ENCODE data around the gene TBC1D5.

TBC1D5 gene

DNA sequence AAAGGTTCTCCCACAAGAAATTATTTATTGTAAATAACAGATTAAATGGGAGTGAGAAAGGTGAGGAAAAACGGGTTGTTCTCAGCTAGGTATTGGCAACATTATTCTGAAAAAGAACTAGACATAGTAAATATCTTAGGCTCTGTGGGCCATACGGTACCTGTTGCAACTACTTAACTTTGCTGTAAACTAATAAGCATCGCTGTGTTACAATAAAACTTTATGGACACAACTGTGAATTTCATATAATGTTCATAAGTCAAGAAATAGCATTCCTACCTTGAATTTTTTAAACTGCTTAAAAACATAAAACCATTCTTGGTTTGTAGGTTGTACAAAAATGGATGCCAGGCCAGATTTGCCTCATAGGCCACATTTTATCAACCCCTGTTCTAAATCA lies 183.9 kb downstream of the TBC1D5 start:
- no peak for DNase-seq (ENCODE audit: low read depth)
- TF ChIP-seq, protein P1, sequence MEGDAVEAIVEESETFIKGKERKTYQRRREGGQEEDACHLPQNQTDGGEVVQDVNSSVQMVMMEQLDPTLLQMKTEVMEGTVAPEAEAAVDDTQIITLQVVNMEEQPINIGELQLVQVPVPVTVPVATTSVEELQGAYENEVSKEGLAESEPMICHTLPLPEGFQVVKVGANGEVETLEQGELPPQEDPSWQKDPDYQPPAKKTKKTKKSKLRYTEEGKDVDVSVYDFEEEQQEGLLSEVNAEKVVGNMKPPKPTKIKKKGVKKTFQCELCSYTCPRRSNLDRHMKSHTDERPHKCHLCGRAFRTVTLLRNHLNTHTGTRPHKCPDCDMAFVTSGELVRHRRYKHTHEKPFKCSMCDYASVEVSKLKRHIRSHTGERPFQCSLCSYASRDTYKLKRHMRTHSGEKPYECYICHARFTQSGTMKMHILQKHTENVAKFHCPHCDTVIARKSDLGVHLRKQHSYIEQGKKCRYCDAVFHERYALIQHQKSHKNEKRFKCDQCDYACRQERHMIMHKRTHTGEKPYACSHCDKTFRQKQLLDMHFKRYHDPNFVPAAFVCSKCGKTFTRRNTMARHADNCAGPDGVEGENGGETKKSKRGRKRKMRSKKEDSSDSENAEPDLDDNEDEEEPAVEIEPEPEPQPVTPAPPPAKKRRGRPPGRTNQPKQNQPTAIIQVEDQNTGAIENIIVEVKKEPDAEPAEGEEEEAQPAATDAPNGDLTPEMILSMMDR (IDR thresholded peaks at IDR 0.05; ENCODE audit: low read length, missing control alignments), result no peak

DNA sequence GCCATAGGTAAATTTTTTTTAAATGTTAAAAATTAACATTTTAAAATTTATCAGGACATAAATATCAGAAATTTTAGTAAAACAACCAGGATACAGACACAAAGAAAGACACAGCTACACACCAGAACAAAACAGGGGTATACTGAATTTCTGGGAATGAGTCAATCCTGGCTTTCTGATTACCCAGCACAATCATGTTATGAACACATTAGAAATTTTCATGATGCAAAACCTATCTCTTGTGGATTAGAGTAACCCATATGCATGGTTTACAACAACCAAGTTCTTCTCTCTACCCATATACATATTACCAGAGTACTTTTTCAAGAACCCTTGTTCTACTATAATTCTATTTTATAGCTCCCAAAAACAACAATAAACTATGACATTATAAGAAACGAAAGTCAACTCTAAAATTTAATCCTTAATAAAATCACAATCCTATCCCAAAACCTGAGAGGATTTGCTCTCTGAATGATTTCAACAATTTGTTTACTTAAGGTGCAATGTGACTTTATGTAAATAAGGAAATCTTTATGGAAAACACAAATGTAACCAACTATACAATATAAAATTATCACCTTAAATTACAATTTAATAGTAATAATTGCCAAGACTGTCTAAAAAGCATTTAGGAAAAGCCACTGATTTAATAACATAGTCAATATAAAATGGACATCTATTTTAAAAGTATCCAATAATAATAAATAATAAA lies 184.5 kb downstream of the TBC1D5 start:
- H3K4me3 ChIP-seq (replicated peaks; ENCODE audit: low read depth, low read length), result no peak overlapping the region
- TF ChIP-seq, protein P1 (IDR thresholded peaks at IDR 0.05; ENCODE audit: low read length, missing control alignments), result no peak
- no peak for DNase-seq (ENCODE audit: low read depth)

More for the DNA sequence above, 183.9 kb downstream of the TBC1D5 start:
- no peak overlapping the region for H3K4me3 ChIP-seq (replicated peaks; ENCODE audit: low read depth, low read length)

DNA sequence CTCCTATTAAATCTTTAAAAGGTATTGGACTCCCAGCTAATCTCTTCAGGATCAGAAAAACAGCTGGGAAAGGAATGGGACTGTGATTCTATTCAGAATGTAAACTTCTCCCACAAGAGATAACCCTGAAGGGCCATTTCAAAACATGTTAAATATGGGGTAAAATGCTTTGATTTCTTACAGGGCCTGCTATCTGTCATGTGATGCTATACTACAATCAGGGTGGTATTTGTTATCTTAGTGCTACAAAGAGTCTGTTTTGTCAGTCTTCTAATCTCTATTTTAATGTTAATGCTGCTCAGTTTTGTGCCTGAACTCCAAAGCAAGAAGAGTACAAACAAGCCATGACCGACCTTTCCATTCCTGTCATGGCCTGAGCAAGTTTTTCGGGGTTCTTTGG lies 186.9 kb downstream of the TBC1D5 start:
- TF ChIP-seq, protein P1 (IDR thresholded peaks at IDR 0.05; ENCODE audit: low read length, missing control alignments), result no peak
- no peak overlapping the region for H3K4me3 ChIP-seq (replicated peaks; ENCODE audit: low read depth, low read length)
- no peak for DNase-seq (ENCODE audit: low read depth)

DNA sequence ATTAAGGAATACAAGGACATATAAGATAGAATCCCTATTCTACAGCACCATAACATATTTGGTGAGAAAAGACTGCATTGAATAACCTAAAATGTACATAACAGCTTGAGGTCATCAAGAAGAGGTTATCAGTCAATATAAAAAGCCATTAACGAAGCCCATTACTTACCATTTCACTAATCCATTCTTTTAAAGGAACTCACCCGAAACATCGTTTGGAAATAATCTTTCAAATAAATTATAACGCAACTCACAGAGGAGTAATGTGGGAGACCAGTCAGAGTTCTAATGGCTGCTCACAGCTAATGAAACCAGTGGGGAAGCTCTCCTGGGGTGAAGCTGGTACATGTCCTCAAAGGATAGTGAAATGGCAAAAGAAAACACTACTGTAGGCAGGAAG lies 188.4 kb downstream of the TBC1D5 start:
- no peak for DNase-seq (ENCODE audit: low read depth)
- TF ChIP-seq, protein P1 (IDR thresholded peaks at IDR 0.05; ENCODE audit: low read length, missing control alignments), result no peak
- H3K4me3 ChIP-seq (replicated peaks; ENCODE audit: low read depth, low read length), result no peak overlapping the region

DNA sequence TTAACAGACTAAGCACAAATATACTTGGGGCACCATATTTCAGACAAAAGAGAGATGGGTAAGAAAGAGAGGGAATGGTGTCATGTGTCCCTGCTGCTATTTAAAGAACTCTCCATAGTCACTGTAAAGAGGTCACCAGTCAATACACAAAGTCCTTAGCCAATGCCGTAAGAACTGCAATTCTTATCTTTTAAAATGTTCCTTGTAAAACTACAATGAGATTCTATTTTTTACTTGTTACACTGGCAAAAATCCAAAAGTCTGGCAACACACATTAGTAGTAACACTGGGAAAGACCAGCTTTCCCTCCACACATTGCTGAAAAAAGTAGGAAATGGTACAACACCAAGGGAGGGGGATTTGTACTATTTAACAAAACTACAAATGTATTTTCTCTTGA lies 189.4 kb downstream of the TBC1D5 start:
- DNase-seq (ENCODE audit: low read depth), result peak; percentile 69
- TF ChIP-seq, protein P1 (IDR thresholded peaks at IDR 0.05; ENCODE audit: low read length, missing control alignments), result no peak
- H3K4me3 ChIP-seq (replicated peaks; ENCODE audit: low read depth, low read length), result no peak overlapping the region

DNA sequence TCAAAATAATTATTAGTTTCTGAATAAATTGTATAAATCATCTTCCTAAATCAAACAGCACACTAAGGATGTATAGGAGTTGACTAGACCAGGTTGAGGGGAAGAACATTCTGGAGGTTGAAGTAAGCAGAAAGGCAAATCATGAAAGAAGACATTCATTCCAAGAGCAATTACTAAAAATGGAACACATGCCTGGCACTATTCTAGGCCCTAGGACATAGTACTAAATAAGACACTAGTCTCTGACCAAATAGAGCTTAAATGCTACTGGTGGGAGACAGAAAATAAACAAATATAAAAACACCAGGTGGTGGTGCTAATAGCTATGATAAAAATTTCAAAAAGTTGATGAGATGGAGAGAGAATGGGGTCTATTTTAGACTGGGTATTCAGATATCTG lies 190.1 kb downstream of the TBC1D5 start:
- TF ChIP-seq, protein P1 (IDR thresholded peaks at IDR 0.05; ENCODE audit: low read length, missing control alignments), result no peak
- no peak for DNase-seq (ENCODE audit: low read depth)
- H3K4me3 ChIP-seq (replicated peaks; ENCODE audit: low read depth, low read length), result no peak overlapping the region

DNA sequence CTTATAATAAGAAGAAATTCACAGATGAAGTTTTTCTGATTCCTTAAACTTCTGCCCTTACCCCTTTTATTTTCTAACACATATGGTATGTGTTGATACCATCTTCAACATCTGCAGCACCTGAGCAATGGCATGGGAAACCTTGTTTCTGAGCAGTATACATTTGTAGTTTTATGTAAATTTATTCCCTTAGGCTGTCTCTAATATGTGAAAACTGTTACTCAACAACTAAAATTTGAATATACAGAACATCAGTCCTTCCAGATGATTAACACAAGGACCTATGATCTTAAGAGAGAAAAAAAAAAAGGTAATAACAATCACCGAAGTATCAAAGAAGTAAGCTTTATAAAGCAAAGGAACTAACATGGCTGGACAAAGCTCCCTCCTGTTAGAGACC lies 190.5 kb downstream of the TBC1D5 start:
- TF ChIP-seq, protein P1 (IDR thresholded peaks at IDR 0.05; ENCODE audit: low read length, missing control alignments), result no peak
- no peak for DNase-seq (ENCODE audit: low read depth)
- no peak overlapping the region for H3K4me3 ChIP-seq (replicated peaks; ENCODE audit: low read depth, low read length)

All from fibroblast of pulmonary artery (primary cell).